ENCODE measurements around the gene NFIX.

NFIX gene

GRCh38 chr19:13056052-13056660 is 60.9 kb downstream of the NFIX start:
- DNase-seq (ENCODE audit: low spot score) = peak; percentile 86

DNA sequence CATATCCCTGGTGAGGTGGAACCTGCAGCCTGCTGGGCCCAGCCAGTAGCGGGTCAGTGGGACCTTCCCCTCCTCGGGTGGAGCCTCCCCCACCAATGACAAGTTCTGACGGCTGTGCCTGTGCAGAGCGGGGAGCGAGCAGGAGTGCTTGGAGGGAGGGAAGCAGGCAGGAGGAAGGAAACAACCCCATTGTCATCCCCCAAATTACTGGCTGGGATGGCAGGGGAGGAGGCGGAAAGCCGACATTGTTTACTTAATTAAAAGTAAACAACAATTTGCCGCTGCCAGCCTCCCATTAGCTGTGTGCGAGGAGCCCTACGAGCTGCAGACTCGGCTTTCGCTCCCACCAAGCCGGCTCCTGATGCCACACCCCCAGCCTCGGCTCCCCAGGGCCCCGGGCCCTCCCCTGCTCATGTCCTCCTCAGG is 61.9 kb downstream of the NFIX start:
- DNase-seq (ENCODE audit: low spot score) = no peak

GRCh38 chr19:13057744-13058143 is 62.5 kb downstream of the NFIX start:
- DNase-seq (ENCODE audit: low spot score) = no peak

- DNase-seq (ENCODE audit: low spot score) = no peak
These were observed 63.8 kb downstream of the NFIX start for GRCh38 chr19:13058951-13059660.

DNA sequence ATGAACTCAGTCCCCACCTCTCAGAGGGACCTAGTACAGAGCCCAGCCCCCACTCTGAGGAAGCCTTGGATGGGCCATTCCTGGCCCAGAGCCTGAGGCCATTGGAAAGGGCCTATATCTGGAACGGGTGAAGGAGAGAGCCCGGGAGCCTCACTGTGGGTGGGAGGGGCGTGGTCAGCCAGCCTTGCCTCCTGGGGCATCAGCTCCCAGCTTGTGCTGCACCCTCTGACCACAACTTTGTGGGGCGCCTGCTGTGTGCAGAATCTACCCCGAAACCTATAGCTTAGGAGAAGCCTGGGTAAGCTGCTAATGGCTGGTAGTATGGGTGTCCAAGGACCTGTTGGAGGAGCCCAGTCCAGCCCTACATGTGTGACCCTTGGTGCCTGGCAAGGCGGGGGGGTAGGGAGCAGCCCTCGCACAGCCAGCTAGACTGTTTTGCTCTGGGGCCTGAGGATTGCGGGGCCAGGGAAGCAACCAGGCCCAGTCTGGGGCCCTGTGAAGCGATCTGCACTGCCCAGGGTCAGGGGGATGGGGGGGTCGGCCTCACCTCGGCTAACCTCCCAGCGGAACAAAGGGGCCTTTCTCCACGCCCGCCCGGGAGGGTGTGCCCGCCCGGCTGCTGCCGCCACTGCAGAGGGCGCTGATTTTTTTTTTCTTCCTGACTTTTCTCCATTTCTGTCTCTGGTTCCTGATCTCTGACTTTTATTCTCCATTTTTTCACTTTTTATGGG is 65.1 kb downstream of the NFIX start:
- peak; percentile 75 for DNase-seq (ENCODE audit: low spot score)

- DNase-seq (ENCODE audit: low spot score) = peak; percentile 88
These were observed 66.0 kb downstream of the NFIX start for GRCh38 chr19:13060964-13061927.

- no peak for DNase-seq (ENCODE audit: low spot score)
These were observed 67.0 kb downstream of the NFIX start for GRCh38 chr19:13062317-13062716.

DNA sequence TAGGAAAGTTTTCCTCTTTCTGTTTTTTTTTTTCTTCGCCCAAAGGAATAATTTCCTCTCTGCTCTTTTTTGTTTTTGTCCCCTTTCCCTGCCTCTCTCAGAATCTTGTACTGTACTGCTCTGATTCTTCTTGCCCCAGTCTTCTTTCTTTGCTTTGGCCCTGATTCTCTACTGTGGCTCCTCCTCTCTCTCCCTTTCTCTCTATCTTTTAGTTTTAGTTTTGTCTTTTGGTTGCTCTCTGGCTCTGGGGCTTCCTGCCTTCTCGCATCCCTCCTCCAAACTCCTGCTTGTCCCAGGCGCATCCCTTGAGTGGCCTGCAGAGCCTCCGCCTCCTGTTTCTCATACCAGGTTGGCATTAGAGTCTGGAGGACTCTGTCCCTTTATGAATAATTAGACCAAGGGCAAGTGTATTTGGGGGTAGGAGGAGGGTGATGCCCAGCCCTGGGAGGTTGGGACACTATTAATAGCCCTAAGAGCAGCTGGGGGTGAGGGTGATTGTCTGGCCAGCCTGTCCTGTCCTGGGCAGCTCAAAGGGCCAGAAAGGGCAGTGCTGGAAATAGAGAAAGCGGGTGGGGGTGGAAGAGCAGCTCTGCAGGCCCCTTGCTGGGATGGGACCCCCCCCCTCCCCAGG is 68.3 kb downstream of the NFIX start:
- DNase-seq (ENCODE audit: low spot score) = no peak

DNA sequence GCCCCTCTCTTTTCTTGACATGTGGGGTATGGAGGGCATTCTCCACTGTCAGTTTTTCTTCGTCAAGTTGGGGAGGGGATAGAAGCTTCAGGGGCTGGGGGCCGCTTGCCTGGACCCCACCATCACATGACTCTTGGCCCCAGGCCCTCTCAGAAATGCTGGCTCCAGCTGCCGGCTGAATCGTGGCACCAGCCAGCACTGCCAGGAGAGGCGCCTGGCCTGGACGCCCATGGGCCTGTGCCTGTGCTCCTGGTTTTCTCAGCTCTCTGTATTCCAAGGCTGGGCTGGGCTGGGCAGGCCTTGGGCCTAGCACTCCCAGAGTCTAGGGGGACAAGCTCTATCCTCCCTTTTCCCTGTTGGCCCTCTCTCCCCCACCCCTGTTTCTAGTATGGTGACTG is 68.8 kb downstream of the NFIX start:
- DNase-seq (ENCODE audit: low spot score) = no peak

GRCh38 chr19:13066226-13066625 is 71.0 kb downstream of the NFIX start:
- no peak for DNase-seq (ENCODE audit: low spot score)

DNA sequence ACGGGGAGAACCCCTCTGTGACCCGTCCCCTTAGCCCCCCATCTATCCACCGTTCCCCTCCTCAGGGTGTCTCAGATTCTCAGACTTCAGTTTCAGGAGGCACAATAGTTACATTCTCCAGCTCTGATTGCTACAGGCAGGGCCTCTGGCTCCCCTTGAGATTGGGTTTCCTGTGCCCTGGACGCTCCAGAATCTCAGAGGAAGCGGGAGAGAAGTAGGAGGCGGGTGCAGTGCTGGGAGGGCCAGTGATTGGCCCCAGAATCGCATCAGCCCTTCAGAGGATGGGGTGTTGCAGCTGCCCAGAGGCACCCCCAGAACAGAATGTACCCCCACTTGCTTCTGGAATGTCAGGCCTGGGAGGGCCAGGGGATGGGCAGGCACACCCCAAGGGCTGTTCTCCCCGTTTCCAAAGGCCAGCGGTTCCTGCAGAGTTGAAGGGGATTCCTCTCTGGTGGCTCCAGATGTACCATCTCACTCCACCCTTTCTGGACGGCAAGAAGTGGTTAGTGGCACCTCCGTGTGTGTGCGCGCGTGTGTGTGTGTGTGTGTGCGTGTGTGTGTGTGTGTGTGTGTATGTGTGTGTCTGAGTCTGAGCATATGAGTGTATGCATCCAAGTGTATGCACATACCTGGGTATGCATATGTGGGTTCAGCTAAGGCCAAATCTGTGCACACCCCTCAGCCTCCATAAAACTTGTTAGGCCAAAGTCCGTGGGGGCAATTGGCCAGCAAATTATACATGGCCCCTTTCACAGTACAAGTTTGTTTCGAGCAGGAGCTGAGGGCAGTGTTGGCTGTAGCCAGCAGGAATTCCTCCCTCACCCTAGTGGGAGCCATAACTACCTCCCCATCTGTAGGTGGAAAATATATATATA is 71.9 kb downstream of the NFIX start:
- no peak for DNase-seq (ENCODE audit: low spot score)

DNA sequence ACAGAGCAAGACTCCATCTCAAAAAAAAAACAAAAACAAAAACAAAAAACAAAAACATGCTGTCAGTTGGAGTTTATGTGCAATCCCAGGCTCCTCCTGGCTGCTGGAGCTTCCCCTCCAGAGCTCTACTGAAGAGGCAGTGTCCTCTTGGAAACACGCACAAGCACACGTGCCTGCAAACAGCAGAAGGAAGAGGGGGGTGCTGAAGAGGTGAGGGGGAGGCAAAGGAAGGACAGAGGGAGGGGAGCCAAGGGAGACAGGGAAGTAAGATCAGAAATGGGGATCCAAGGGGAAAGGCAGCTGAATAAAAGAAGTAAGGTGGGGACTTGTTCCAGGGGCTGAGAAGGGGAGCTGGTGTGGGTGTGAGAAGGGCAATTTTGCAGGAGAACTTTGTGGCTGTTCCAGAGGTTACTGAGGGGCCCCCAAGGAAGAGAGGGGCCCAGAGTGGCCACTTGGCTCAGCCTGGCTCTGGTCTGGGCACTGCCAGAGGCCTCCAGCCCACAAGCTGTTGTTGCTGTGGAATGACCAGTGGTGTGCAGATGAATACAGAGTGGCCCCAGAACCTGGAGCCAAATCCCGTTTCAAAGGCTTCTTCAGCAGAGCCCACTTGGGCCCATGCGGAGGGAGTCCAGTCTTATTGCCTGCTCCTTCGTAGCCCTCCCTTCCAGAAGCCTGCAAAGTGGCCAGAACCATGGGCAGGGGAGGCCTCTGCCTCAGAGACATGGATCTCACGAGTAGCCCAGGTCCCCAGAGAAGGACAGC is 73.0 kb downstream of the NFIX start:
- DNase-seq (ENCODE audit: low spot score) = no peak

- no peak for DNase-seq (ENCODE audit: low spot score)
These were observed 74.4 kb downstream of the NFIX start for GRCh38 chr19:13069415-13070359.

GRCh38 chr19:13070425-13071140 is 75.3 kb downstream of the NFIX start:
- DNase-seq (ENCODE audit: low spot score) = no peak

DNA sequence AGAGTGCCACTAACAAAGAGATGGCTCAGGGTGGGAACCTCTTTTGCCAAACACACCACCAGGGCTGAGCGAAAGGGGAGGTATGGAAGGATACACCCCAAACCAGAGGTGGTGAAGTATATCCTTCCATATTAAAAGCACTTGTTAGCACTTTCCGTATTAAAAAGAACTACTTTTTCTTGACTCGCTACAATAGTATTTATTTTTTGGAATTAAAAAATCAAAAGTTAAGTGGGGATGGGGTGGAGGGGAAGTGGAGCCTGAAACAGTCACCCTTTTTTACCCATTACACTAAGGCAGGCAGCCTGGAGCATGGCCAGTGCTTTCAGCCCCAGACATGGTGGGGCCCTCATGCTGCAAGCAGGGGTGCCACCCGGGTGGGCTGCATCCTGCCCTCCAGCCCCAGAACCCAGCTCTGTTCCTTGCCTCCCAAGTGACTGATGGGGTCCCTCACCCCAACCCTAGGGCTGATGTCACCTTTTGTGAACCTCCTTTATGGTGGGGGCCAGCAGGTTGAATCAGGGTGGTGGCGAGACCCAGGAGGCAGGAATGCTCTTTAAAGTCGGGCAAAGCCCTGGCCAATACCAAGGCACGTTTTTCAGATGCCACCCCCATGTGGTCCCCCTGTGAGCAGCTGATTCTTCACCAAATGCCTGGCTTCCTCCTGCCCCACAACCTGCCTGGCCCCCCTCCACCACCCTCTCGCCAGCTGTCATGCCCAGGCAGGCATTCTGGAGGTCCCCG is 76.3 kb downstream of the NFIX start:
- no peak for DNase-seq (ENCODE audit: low spot score)

GRCh38 chr19:13072188-13072908 is 77.1 kb downstream of the NFIX start:
- no peak for DNase-seq (ENCODE audit: low spot score)

- no peak for DNase-seq (ENCODE audit: low spot score)
These were observed 78.0 kb downstream of the NFIX start for GRCh38 chr19:13073263-13073662.
